NCI-H748 (cell line): ENCODE data around the gene LIPH.
"Not testable (repeated sequence)": the region's sequence is repeated elsewhere in the genome, so short reads cannot be mapped to it uniquely, and the experiment has no call there.

Source experiments
- DNase-seq: peaks from one replicate; lab custom pipeline; 2025; ENCODE audit not compliant: unreplicated experiment; lab: John Stamatoyannopoulos, UW

Gene LIPH

DNA sequence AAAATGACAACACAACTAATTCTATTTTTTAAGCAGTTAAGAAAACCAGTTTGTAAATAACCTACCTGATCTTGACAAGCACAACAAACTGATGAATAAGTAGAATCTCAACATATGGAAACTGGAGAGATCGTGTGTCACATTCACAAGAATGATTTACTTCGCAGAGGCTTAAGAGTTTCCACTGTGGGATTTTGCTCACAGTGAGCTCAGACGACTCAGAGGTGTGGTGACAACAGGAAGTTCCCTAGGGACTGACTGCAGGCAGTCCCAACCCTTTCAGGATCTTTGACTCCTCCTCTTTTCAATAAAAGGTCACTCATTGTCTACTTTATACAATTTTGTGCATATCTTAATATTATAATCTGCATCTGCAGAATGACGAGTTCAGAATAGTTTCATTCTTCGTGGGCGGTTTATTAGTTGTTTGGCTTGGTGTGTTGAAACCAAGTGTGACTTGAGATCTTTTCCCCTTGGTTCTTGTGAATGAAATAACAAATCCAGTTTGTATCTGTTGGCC lies at the start of gene LIPH:
LIPH (minus strand) TSS at position 231 of the 520 bp plus-strand sequence; CDS start at position 114, 117 bp downstream.
- DNase-seq: peak; percentile 14

DNA sequence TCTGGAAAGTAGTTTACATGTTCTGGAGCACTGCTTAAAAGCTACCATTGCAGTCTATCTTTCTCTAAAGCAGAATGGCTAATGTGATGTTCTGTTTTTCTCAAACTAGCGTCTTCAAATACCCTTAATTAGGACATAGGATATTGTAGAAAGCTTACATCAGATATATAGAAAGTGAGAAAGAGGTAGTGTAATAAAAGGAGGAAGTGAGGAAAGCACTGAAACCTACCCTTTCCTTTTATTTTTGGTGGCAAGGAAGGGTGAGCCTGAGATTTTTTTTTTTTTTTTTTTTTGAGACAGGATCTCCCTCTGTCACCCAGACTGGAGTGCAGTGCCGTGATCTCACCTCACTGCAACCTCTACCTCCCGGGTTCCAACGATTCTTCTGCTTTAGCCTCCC lies 43.1 kb upstream of the LIPH start:
- no peak for DNase-seq

DNA sequence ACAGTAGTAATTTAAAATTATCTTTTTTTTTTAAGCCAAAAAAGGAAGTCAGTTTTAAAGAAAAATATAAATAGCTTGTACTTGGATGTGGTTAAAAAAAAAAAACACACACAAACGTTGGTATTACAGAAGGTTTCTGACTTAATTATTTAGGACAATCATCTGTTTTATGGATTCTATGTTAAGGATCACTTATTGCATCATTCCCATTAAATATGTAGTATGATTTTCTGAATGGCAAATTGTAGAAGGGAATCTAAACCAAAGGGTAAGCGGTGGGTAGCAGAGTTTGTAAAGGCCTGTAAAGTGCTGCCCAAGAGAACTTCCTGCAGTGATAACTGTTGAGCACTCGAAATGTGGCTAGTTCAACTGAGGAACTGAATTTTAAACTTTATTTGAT lies 41.7 kb upstream of the LIPH start:
- no peak for DNase-seq

DNA sequence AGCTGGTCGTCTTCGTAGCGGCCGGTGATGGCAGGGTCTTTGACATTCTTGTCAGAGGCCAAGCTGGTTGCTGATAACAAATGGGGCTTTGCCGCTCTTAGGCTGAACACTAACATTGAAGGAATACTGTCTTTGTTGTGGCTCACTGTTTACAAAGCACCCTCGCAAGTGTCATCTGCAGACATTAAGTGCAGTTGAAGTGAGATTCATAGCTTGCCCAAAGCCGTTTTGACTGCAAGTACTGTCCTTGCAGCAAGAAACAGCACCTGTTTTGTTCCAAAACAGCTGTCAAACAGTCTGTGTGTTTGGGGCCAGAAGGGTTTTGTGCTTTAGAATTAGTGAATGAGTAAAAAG lies 34.3 kb upstream of the LIPH start:
- no peak for DNase-seq

DNA sequence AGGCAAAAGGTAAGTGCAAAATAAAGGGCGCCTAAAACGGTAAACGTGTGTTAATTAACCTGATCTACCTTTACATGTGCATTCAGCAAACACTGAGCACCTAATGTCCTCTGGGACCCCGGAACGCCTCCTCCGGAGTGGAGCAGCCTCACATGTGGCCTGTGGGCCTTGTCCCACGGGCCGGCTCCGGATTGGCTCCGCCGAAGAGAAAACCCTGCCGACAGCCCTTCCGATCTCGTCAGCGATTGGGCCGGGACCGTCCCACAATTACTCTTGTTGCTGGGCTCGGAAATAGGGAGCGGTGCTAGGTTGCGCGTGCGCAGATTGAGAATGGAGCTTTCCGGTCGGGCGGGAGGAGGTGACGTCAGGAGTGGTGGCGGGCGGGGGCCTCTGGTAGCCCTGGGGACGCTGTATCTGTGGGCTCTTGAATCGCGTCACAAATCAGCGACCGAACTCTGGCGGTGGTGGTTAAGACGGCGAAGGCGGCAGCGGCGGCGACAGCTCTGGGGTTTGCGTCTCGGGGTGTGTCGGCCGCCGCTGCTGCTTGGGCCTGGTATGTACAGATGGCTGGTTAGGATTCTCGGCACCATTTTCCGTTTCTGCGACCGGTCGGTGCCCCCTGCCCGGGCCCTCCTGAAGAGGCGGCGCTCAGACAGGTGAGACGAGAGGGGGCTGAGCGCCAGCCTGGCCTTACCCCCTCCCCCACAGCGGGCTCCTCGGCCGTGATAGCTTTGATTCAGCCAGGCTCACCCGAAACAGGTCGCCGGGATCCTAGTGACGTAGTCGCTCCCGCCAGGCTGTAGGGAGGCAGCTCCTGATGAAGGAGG lies 33.7 kb upstream of the LIPH start, which contains the start of gene SENP2:
SENP2 (plus strand) TSS at position 437 of the 827 bp plus-strand sequence; CDS start at position 556, 119 bp downstream.
- DNase-seq: peak; percentile 96

DNA sequence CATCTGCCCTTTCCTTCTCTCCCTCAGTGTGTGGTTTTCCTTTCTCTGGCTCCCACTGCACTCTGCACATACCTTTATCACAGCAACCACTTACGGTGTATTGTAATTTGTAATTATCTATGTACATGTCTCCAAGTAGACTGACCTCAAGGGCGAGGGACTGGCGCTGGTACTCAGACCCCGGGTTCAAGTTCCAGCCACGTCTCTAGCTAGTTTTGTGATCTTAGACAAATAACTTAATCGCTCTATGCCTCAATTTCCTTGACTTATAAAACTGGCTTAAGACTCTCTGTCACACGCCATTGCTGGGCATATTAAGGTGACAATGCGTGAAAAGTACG lies 33.1 kb upstream of the LIPH start:
- DNase-seq: peak; percentile 26

DNA sequence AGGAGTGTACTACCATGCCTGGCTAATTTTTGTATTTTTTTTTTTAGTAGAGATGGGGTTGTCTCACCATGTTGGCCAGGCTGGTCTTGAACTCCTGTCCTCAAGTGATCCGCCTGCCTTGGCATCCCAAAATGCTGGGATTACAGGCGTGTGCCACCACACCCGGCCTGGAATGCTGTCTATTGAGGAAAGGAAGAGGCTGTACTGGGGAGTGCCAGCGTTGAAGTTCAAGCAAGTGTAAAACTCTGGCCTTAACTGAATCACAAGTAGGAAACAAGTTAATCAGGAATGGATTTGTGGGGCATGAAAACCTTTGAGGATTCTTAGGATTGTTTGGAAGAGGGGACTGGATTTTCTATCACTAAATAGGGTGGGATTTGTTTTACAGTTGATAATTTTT lies 32.3 kb upstream of the LIPH start:
- no peak for DNase-seq

DNA sequence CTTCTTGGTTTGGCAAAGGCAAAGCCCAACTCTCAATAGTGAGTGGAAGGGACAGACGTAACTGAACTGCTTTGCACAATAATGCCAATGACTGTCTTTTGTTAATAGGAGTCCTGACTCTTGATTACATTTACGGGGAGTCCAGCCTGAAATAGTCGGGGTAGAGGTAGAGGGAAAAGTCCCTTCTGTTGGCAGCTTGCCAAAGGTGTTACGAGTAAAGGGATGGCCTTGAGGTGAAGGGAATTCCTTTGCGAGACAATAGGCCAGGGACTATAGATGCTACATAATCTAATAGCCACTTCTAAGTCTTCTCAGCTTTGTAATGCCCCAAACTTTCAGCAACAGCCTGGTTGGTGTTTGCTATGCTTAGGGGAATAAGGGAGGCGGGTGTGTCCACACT lies 31.5 kb upstream of the LIPH start:
- DNase-seq: peak; percentile 3

DNA sequence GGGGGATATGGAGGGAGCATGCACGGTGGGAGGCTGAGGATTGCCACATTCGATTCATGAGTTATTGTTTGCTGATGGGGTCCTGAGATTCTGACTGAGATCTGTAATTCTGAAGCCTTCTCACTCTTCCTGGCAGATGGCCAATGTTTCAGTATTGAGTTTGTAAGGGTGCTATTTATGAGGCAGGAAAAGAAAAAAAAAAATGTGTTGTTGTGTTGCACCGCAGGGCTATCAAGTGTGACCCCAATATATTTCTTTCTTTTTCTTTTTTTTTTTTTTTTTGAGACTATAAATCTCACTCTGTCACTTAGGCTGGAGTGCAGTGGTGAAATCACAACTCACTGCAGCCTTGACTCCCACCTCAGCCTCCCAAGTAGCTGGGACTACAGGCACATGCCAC lies 30.5 kb upstream of the LIPH start:
- DNase-seq: no peak

DNA sequence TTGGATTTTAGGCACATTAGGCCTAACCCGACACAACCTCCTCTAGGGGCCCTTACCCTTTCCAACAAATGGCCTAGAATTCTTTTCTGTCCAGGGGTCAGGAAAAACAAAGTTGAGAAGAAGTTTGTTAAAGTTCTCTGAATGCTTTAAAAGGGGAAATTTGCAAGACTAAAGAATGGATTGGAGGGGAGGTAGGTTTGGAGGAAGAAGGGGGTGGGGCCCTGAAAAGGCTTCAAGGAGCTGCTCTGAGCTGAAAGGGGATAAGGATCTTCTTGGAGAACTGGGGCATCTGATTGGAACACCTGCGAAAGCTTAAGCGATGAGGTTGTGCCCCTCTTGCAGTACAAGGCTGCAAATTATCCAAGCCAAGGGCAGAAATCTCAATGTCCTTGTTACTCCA lies 29.8 kb upstream of the LIPH start:
- DNase-seq: no peak

DNA sequence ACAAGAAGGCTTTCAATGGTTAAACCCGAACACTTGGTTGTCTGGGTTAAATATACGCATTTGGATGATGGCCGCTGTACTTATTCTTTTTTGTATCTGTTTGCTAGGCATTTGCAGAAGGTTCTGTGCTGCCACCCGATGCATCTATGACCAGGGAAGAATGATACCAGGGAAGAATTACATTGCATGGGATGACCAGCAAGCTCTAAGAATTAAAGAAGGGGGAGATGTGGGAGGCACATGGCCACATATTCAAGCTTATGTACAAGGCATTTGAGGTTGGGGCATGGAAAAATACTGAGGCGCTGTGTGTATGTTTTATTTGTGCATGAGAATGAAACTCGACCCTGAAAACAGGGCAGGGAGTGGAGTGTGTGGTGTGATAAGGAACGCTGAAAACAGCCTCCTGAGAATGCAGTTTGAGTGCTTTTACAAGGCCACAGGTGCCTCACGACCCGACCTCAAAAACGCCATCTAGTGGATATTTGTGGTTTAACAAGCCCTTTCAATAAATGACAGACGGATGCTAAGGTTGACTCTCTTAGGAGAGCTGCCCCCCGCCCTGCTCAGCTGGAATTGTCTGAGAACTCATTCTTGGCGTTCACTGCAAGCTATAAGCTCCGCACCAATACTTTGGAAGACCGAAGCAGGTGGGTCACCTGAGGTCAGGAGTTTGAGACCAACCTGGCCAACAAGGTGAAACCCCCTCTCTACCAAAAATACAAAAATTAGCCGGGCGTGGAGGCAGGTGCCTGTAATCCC lies 22.9 kb upstream of the LIPH start:
- DNase-seq: peak; percentile 58

DNA sequence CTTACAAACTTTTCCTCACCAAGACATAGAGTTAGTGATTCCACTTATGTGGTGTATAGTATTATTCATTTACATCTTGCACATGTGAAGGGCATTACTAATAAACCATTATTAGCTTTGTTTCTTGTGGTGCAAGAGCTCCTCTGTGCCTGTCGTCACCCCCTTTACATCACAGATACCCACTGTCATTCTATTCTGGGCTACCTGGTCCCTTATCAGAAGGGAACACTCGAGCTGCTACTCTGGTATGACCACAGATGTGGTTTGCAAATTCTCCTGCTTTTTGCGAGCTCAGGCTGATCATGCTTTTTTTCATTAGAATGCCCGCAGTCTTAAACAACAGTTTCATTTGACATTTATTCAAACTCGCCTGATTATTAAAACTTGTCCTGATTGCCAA lies 19.8 kb upstream of the LIPH start:
- DNase-seq: no peak

DNA sequence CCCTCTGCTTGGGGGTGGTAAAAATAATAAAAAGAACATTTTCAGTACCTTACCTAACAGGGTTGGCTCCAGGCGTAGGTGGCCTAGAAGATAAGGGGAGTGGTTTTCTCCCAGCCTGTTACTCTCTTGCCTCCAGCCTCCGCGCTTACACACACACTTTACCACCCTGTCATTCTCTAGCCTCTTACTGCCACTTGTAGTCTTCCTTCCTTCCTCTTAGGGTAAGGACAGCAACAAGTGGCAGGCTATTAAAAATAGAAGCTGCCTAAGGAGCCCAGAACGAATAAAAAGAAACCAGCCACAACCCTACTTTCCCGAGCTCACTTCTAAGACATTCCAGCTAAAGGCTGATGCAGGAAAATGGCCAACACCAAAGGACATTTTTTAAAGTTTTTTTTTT lies 9.6 kb upstream of the LIPH start:
- DNase-seq: no peak

DNA sequence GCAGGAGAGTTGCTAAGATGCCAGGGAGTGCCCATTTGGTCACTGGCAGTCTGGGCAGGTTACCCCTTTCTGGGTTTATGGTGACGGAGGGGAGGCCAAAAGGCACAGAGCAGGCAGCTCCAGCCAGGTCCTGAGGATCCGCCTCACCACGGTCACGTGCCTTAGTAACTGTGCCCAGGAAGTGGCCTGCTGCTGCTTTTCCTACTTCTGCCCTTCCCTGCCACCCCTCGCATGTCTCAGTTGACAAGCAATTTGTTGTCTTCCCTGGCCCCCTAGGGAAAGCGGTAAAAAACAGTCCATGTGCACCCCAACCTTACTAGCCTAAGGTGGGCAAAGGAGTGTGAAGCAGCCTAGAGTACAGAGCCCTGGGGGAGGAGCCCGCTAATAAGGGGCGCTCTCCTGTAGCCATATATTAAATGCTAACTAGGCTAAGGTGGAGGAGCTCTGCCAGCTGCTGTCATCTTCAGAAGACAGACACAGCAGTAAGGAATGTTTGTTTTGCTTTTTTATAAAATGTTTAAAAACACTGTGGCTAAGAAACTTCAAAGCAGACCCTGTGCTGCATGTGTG lies 9.1 kb upstream of the LIPH start:
- no peak for DNase-seq

DNA sequence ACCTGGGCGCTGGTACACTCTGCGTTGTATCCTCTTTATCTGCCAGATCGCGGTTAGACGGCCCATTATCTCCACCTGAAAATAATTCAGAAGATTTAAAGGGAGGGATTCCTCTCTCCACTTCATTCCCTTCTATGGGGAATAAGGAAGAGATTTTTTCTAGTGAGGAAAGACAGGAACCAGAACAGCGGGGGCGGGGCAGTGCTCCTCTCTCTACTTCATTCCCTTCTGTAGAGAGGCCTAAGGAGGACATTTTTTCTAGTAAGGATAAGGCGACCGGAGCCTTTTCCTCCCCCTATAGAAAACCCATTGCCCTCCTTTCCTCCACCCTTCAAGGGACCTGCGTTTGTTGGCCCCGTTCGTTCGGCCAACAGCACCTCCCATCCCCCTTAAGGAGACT lies 8.3 kb upstream of the LIPH start:
- no peak for DNase-seq

DNA sequence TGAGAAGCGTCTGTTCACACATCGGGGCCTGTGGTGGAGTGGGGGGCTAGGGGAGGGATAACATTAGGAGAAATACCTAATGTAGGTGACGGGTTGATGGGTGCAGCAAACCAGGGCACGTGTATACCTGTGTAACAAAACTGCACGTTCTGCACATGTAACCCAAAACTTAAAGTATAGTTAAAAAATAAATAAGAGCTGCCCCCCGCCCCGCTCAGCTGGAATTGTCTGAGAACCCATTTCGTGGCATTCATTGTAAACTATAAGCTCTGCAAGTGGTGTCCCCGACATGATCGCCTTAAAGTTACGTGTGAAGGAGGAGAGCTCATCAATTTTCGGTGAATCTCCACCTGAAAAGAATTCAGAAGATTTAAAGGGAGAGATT lies 7.3 kb upstream of the LIPH start:
- no peak for DNase-seq

DNA sequence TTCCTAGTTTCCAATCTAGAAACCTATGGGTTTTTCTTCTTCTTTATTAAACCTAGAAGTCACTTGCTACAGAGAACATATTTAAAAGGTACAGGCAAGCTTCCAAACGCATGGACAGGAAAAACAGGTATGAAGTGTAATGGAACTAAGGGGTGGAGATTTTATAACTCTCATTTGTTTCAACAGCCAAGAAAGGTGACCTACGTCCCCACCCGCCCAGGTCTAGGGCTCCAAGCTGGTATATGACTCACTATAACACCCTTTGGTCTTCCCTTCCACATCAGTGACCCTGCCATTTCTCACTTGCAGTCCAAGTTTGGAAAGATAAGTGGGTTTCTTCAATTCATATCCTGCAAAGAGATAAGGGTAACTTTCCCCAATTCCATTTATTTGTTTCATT lies 6.0 kb upstream of the LIPH start:
- DNase-seq: no peak

DNA sequence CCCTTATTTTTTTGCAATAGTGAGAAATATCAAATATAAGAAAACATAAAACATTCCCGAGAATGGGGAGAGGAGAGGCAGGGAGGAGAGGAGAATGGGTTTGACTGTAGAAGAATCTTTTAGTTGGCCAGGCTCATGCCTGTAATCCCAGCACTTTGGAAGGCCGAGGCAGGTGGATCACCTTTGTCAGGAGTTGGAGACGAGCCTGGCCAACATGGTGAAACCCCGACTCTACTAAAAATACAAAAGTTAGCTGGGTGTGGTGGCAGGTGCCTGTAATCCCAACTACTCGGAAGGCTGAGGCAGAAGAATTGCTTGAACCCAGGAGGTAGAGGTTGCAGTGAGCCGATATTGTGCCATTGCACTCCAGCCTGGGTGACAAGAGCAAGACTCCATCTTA lies 4.3 kb upstream of the LIPH start:
- not testable (repeated sequence) for DNase-seq

DNA sequence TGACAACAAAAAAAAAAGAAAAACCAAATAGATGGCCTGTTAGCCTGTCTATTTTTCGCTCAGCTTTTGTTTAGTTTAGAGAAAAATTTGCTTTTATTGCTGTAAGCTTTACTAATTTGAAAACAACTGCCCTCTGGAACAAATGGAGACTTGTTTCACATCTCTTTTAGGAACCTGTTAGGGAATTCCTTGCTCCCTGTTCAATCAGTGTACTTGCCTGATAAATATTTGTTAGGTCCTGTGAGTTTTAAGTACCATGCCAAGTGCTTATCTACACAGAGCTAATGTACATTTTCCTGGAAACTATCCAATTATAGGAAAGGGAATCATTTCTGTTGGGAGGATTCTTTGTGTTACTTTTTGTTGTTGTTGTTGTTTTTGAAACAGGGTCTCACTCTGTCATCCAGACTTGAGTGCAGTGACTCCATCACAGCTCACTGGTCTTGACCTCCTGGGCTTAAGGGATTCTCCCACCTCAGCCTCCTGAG lies 3.5 kb upstream of the LIPH start:
- DNase-seq: no peak

DNA sequence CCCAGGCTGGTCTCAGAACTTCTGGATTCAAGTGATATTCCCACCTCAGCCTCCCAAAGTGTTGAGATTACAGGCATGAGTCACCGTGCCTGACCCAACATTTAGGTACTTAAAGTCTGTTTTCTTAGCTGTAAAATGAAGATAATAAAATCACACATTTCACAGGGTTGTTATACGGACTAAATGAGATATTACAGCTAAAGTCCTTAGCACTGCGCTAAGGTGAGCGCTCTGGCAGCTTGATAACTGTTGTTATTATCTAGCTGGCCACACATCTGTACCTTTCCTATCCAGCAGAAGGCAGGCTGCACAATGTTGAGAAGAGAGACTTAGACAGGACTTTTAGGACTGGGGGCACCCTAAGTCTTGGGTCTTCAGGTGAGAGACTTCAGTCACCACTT lies 2.7 kb upstream of the LIPH start:
- no peak for DNase-seq

DNA sequence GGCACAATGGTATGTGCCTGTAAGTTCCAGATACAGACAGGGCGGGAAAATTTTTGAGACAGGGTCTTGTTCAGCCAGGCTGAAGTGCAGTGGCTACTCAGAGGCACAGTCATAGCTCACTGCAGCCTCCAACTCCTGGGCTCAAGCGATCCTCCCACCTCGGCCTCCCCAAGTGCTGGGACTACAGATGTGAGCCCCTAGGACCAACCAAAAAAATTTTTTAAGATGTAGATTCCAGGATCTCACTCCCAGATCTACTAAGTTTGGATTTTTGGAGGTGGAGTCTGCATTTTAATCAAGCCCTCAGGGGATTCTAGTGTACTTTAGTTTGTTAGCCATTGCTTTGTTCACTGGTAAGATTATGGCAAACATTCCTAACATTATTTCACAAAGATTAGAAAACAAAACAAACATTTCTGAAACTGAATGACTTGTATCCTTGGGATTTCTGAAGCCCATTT lies 2.7 kb downstream of the LIPH start:
- DNase-seq: no peak

DNA sequence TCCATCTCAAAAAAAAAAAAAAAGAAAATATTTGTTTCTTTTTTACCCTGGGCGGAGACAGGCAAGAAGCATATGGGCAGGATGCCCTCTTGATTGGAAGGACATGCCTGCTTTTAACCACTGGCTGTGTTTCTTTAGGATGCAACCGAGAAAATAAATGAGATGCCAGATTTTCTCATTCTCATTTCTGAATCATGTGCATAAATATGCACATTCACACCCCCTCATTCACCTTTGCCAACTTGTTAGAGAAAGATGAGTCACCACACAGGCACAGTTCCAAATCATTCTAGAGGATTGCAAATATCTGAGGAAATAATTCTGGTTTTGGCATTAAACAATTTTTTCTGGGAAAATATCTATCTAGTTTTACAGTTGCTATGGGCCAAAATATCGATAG lies 3.3 kb downstream of the LIPH start:
- DNase-seq: no peak
